ENCODE data around the gene LMF2.

Gene LMF2

GRCh38 chr22:50481045-50481439, 26.5 kb downstream of the LMF2 start:
- DNase-seq = no peak

- DNase-seq = no peak
Observed at GRCh38 chr22:50479721-50480120, 27.8 kb downstream of the LMF2 start.

GRCh38 chr22:50477923-50478322, 29.6 kb downstream of the LMF2 start:
- no peak for DNase-seq

- no peak for DNase-seq
Observed at GRCh38 chr22:50476868-50477267, 30.6 kb downstream of the LMF2 start.

GRCh38 chr22:50475652-50476002, 31.9 kb downstream of the LMF2 start:
- no peak for DNase-seq

- peak; percentile 90 for DNase-seq
Observed at GRCh38 chr22:50474710-50475651, 32.5 kb downstream of the LMF2 start, which contains the start of gene SBF1. Gene SBF1, minus strand, starts transcription at chr22:50475035. Its CDS starts 195 bp downstream, at chr22:50474840.

GRCh38 chr22:50473855-50474671, 33.4 kb downstream of the LMF2 start:
- peak; percentile 50 for DNase-seq

- peak; percentile 44 for DNase-seq
Observed at GRCh38 chr22:50473088-50473487, 34.4 kb downstream of the LMF2 start.

- DNase-seq = no peak
Observed at GRCh38 chr22:50471962-50472361, 35.5 kb downstream of the LMF2 start.

GRCh38 chr22:50471197-50471847, 36.2 kb downstream of the LMF2 start:
- no peak for DNase-seq

GRCh38 chr22:50470491-50470890, 37.0 kb downstream of the LMF2 start:
- no peak for DNase-seq

- DNase-seq = peak; percentile 90
Observed at GRCh38 chr22:50469377-50470305, 37.9 kb downstream of the LMF2 start.

- no peak for DNase-seq
Observed at GRCh38 chr22:50468626-50469025, 38.9 kb downstream of the LMF2 start.

- no peak for DNase-seq
Observed at GRCh38 chr22:50467773-50468440, 39.6 kb downstream of the LMF2 start.

GRCh38 chr22:50467341-50467740, 40.2 kb downstream of the LMF2 start:
- no peak for DNase-seq

GRCh38 chr22:50465066-50465930, 42.2 kb downstream of the LMF2 start:
- no peak for DNase-seq

GRCh38 chr22:50464451-50464850, 43.1 kb downstream of the LMF2 start:
- no peak for DNase-seq

- no peak for DNase-seq
Observed at GRCh38 chr22:50463188-50463900, 44.2 kb downstream of the LMF2 start.

- DNase-seq = no peak
Observed at GRCh38 chr22:50461979-50462540, 45.4 kb downstream of the LMF2 start.
